HG02623 (cell line): Measurements from ENCODE around the gene NT5DC1.

Experiments used
- ATAC-seq: cut with Tn5 transposase; IDR thresholded peaks from one replicate; pipeline ENCODE4 v1.9.1; 2021; ENCODE audit warnings: moderate library complexity; ENCODE audit not compliant: unreplicated experiment

The NT5DC1 gene

GRCh38 chr6:116180375-116180774 is 79.7 kb downstream of the NT5DC1 start:
- no peak for ATAC-seq

- ATAC-seq: no peak
Measured at GRCh38 chr6:116189472-116189871, 88.8 kb downstream of the NT5DC1 start.

GRCh38 chr6:116190550-116190949 is 89.9 kb downstream of the NT5DC1 start:
- ATAC-seq: no peak

GRCh38 chr6:116191881-116192280 is 91.2 kb downstream of the NT5DC1 start:
- ATAC-seq: no peak

- ATAC-seq: no peak
Measured at GRCh38 chr6:116192786-116193185, 92.1 kb downstream of the NT5DC1 start.

GRCh38 chr6:116196841-116197240 is 96.2 kb downstream of the NT5DC1 start:
- ATAC-seq: no peak

GRCh38 chr6:116200619-116201249 is 100.1 kb downstream of the NT5DC1 start:
- no peak for ATAC-seq

- ATAC-seq: no peak
Measured at GRCh38 chr6:116201538-116201937, 100.9 kb downstream of the NT5DC1 start.

- ATAC-seq: no peak
Measured at GRCh38 chr6:116205281-116205680, 104.6 kb downstream of the NT5DC1 start.

GRCh38 chr6:116206231-116206903 is 105.7 kb downstream of the NT5DC1 start:
- no peak for ATAC-seq

- ATAC-seq: no peak
Measured at GRCh38 chr6:116208056-116208785, 107.6 kb downstream of the NT5DC1 start.

- no peak for ATAC-seq
Measured at GRCh38 chr6:116210316-116210715, 109.7 kb downstream of the NT5DC1 start.

- no peak for ATAC-seq
Measured at GRCh38 chr6:116210750-116211425, 110.2 kb downstream of the NT5DC1 start.

- no peak for ATAC-seq
Measured at GRCh38 chr6:116214681-116215080, 114.0 kb downstream of the NT5DC1 start.

GRCh38 chr6:116215414-116215813 is 114.8 kb downstream of the NT5DC1 start:
- no peak for ATAC-seq

GRCh38 chr6:116217069-116217468 is 116.4 kb downstream of the NT5DC1 start:
- ATAC-seq: no peak

- no peak for ATAC-seq
Measured at GRCh38 chr6:116218172-116218633, 117.5 kb downstream of the NT5DC1 start.

- ATAC-seq: no peak
Measured at GRCh38 chr6:116218866-116219265, 118.2 kb downstream of the NT5DC1 start.

GRCh38 chr6:116221067-116221466 is 120.4 kb downstream of the NT5DC1 start:
- ATAC-seq: no peak

GRCh38 chr6:116221911-116222310 is 121.3 kb downstream of the NT5DC1 start:
- no peak for ATAC-seq

GRCh38 chr6:116223355-116223754 is 122.7 kb downstream of the NT5DC1 start:
- ATAC-seq: no peak
